GM12874 (cell line): ENCODE results near the gene SAMD10.

ENCODE experiments used
- TF ChIP-seq, protein P1 (sequence below): IDR thresholded peaks from 2 replicates; pipeline ENCODE4 v1.5.1; 2011; ENCODE audit warnings: low read depth, mild to moderate bottlenecking, control low read depth, low read length, moderate library complexity; ENCODE audit not compliant: insufficient read depth

Gene SAMD10

DNA sequence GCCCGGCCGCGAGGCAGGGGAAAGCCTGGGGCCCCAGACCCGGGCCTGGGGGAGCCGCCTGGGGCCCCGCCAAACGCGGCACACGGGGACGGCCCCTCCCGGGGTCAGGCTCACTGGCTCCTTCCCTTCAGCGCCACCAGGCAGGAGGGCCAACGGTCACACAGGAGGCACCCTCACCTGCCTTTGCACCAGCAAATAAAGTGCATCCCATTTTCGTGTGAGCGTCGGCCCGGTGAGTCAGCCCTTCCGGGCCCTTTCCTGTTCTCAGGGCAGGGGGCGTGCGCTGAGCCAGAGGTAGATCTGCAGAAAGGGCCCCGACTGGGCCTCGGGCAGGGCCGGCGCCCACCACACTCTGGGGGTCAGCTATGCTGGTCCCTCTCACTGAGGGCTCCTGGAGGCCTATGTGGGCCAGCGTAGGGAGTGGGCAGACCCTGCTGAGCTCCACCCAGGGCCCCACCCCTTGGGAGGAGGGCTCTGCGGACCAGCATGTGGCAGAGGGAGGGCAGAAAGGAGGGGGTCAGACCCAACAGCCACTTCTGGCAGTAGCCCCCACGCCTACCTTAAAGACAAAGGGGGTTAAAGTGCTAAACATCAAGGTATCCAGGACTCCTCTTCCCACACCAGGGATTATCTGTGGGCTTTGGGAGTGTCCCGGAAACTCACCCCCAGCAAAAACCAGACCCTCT lies 22.3 kb downstream of the SAMD10 start:
- TF ChIP-seq, protein P1, sequence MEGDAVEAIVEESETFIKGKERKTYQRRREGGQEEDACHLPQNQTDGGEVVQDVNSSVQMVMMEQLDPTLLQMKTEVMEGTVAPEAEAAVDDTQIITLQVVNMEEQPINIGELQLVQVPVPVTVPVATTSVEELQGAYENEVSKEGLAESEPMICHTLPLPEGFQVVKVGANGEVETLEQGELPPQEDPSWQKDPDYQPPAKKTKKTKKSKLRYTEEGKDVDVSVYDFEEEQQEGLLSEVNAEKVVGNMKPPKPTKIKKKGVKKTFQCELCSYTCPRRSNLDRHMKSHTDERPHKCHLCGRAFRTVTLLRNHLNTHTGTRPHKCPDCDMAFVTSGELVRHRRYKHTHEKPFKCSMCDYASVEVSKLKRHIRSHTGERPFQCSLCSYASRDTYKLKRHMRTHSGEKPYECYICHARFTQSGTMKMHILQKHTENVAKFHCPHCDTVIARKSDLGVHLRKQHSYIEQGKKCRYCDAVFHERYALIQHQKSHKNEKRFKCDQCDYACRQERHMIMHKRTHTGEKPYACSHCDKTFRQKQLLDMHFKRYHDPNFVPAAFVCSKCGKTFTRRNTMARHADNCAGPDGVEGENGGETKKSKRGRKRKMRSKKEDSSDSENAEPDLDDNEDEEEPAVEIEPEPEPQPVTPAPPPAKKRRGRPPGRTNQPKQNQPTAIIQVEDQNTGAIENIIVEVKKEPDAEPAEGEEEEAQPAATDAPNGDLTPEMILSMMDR = 0 out of 2 replicates have a peak, but pooled peaks have one; percentile 1

- TF ChIP-seq, protein P1 = no peak
Observed at GRCh38 chr20:63956664-63957003, 22.8 kb downstream of the SAMD10 start.

DNA sequence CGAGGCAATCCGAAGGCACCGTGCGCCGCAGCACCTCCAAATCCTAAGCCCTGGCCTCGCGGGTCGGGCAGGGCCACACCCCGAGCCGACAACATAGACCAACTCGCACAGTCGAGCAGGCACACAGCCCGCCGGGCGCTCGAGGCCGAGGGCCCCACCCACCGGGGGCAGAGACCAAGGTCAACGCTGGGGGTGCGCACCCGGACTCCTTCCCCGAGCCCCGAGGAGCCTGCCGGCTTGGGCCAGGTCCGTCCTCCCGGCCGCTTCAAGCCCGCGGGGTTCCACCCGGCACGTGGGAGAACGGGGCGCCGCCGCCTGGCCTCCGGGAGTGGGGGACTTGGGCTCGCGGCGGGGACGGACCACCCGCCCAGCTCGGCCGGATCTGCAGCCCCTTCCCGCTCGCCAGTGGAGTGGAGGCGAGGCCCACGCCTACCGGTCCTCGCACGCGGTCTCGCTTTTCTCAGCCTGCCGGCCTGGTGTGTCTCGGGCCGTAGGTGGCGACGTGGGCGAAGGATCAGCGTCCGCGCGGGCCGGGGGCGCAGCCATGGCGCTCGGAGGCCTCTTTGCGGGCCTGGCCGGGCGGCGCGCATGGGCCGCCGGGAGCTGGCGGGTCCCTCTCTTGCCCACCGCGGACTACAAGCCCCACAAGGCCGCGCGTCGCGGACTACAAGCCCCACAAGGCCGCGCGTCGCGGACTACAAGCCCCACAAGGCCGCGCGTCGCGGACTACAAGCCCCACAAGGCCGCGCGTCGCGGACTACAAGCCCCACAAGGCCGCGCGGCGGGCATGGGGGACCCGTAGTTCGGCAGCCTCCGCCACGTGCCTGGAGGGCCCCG lies 23.4 kb downstream of the SAMD10 start, which contains the start of gene UCKL1:
UCKL1 (minus strand) TSS at position 590 of the 837 bp plus-strand sequence; CDS start at position 546, 44 bp downstream.
- TF ChIP-seq, protein P1 = no peak

GRCh38 chr20:63955281-63955826 lies 24.1 kb downstream of the SAMD10 start:
- TF ChIP-seq, protein P1 = peak; percentile 44

DNA sequence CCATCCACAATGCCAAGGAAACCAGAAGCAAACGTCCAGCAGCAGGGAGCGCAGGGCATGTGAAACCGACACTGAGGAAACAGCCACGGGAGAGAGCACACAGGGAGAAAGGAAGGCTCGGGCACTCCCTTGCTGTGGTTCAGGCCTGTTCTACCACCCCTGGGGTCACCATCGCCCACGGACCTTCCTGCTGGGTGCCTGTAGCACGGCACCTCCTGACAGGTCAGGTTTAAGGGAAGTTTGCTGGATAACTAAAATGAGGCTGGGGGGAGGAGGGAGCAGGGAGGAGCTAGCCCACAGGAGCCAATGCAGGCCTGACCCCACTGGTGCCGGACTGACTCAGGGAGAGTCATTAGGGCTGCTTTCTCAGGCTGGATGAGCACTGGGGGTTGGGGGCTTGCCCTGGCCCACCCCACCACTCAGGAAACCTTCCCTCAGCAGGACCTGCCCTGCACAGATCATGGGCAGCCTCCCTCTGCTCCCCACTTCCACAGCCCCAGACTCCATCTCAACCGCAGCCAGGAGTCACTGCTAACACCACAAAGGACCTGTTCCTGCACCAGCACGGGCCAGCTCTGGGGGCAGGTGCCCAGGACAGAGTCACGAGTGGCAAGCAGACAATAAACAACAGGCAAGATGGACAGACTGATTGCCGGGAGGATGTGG lies 25.5 kb downstream of the SAMD10 start:
- TF ChIP-seq, protein P1 = no peak

DNA sequence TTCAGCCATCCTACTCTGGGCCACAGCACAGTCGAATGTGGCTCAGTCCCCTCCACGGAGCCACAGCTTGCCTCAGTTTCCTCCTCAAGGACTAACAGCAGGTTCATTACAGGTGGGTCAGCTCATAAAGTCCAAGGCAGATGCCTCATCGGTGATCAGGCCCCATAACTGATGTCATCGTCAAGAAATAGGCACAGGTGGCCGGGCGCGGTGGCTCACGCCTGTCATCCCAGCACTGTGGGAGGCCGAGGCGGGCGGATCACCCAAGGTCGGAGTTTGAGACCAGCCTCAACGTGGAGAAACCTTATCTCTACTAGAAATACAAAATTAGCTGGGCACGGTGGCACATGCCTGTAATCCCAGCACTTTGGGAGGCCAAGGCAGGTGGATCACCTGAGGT lies 26.7 kb downstream of the SAMD10 start:
- TF ChIP-seq, protein P1 = no peak

DNA sequence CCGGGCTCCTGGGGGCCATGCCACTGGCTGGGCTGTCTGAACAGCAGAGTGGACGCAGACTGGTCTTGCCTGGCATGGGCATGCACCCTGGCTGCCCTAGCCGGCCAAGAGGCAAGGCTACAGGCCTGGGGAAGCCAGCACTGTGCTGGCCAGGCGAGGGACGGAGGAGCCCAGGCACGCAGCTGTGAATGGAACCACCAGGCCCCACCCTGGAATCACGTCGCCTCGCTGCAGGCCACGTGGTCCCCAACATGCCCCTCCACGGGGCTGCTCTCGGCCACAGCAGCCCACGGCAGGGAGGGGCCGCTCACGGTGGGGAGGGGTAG lies 27.3 kb downstream of the SAMD10 start:
- TF ChIP-seq, protein P1 = no peak
